ENCODE measurements around the gene GNAI3. TPM values are rescaled to one million over a fixed set of nuclear protein-coding genes. Genes with fewer than 3 reads are reported as not detected.

GNAI3 gene
- total RNA-seq, 1 experiment from 2014 or later = 10.0 TPM

GRCh38 chr1:109634771-109635750 is 86.6 kb downstream of the GNAI3 start:
- Histone ChIP-seq H3K4me2 (no peak overlapping the region), H3K27me3 (ENCODE audit: insufficient read depth, low read depth) (no peaks in the 10 kb centered on the region), H3K36me3 (ENCODE audit: low read depth) (peaks cover 8% of the 10 kb centered on the region), H3F3A (ENCODE audit: insufficient read depth, low read depth) (peaks cover 18% of the 10 kb centered on the region; the same call in 1 of the 2 replicates), H3K4me1 (replicated peaks; ENCODE audit: insufficient read depth) (peaks cover 18% of the 10 kb centered on the region), H3K79me2 (ENCODE audit: low read depth) (no peaks in the 10 kb centered on the region), H2AFZ (no peak overlapping the region), H3K27ac (no peak overlapping the region), H3K9me3 (ENCODE audit: insufficient read depth, low read depth) (no peaks in the 10 kb centered on the region), H4K20me1 (ENCODE audit: insufficient read depth) (no peaks in the 10 kb centered on the region), H3K4me3 (no peak overlapping the region), H3K9me2 (ENCODE audit: insufficient read depth) (no peaks in the 10 kb centered on the region)
- no peak for TF ChIP-seq CTCF (conservative IDR thresholded peaks at IDR 0.05)
- TF ChIP-seq EZH2 (IDR thresholded peaks at IDR 0.05; ENCODE audit: low read depth) = no peak
- ChIA-PET CTCF (interaction anchor here (2.5 kb wide), 1 partner anchor 16 kb away, joined by 6 read pairs; no protein-coding TSS in a partner anchor), POLR2A (ENCODE audit: unreplicated experiment) (interaction anchor here (0.7 kb wide), 1 partner anchor 86 kb away, joined by 6 read pairs; no protein-coding TSS in a partner anchor)
- no TSS peak for BruUV-seq (replicated peaks)
- peak in 1 of 2 experiments; percentile 30 for DNase-seq
- intact Hi-C loops (cut with micrococcal nuclease; ENCODE audit: unreplicated experiment) = no loop called here

- H3K9me3 ChIP-seq (ENCODE audit: insufficient read depth, low read depth) = no peaks in the 10 kb centered on the region
- intact Hi-C loops (cut with micrococcal nuclease; ENCODE audit: unreplicated experiment) = loop anchor here (1.0 kb wide), 2 partner anchors 90 to 348 kb away; partner anchors contain the start of gene AHCYL1
- no peak overlapping the region for H2AFZ ChIP-seq
- peaks cover 18% of the 10 kb centered on the region for H3K4me1 ChIP-seq (replicated peaks; ENCODE audit: insufficient read depth)
- no TSS peak for BruUV-seq (replicated peaks)
- no peaks in the 10 kb centered on the region for H3K9me2 ChIP-seq (ENCODE audit: insufficient read depth)
- H3K4me2 ChIP-seq = peak overlapping the region; percentile 49
- H3F3A ChIP-seq (ENCODE audit: insufficient read depth, low read depth) = peaks cover 18% of the 10 kb centered on the region; the same call in 1 of the 2 replicates
- peaks cover 5% of the 10 kb centered on the region; the same call in 1 of the 2 replicates for H3K36me3 ChIP-seq (ENCODE audit: low read depth)
- H3K27ac ChIP-seq = peak overlapping the region; percentile 52
- no peak for DNase-seq
- POLR2A ChIA-PET (ENCODE audit: unreplicated experiment) = interaction anchor here (0.6 to 0.7 kb wide), 2 partner anchors 87 to 138 kb away, joined by 3 to 6 read pairs; no protein-coding TSS in a partner anchor
- no peak overlapping the region for H3K4me3 ChIP-seq
- H4K20me1 ChIP-seq (ENCODE audit: insufficient read depth) = no peaks in the 10 kb centered on the region
- no peaks in the 10 kb centered on the region for H3K79me2 ChIP-seq (ENCODE audit: low read depth)
- no peaks in the 10 kb centered on the region for H3K27me3 ChIP-seq (ENCODE audit: insufficient read depth, low read depth)
- CTCF ChIA-PET = interaction anchor here (0.6 to 2.5 kb wide), 7 partner anchors 15 to 348 kb away, joined by 3 to 12 read pairs (median 5); no protein-coding TSS in a partner anchor
- no peak for TF ChIP-seq EZH2 (IDR thresholded peaks at IDR 0.05; ENCODE audit: low read depth)
- TF ChIP-seq CTCF (conservative IDR thresholded peaks at IDR 0.05) = no peak
These were observed 87.4 kb downstream of the GNAI3 start for GRCh38 chr1:109635862-109636200.

- H3K4me2 ChIP-seq = peak overlapping the region; percentile 49
- intact Hi-C loops (cut with micrococcal nuclease; ENCODE audit: unreplicated experiment) = loop anchor here (1.0 kb wide), 2 partner anchors 90 to 348 kb away; partner anchors contain the start of gene AHCYL1
- no peaks in the 10 kb centered on the region for H3K9me3 ChIP-seq (ENCODE audit: insufficient read depth, low read depth)
- TF ChIP-seq EZH2 (IDR thresholded peaks at IDR 0.05; ENCODE audit: low read depth) (no peak), CTCF (conservative IDR thresholded peaks at IDR 0.05) (no peak)
- H3K27ac ChIP-seq = peak overlapping the region; percentile 52
- H3K4me1 ChIP-seq (replicated peaks; ENCODE audit: insufficient read depth) = peaks cover 18% of the 10 kb centered on the region
- no peaks in the 10 kb centered on the region for H4K20me1 ChIP-seq (ENCODE audit: insufficient read depth)
- ChIA-PET POLR2A (ENCODE audit: unreplicated experiment) (interaction anchor here (0.5 to 1.0 kb wide), 5 partner anchors 88 to 462 kb away, joined by 3 to 5 read pairs (median 3); partner anchors contain the start of gene GNAI3), CTCF (interaction anchor here (0.6 to 2.5 kb wide), 9 partner anchors 15 to 348 kb away, joined by 3 to 12 read pairs (median 5); partner anchors contain the start of genes AHCYL1 and GNAI3)
- BruUV-seq (replicated peaks) = TSS peak; percentile 33
- peaks cover 18% of the 10 kb centered on the region; the same call in 1 of the 2 replicates for H3F3A ChIP-seq (ENCODE audit: insufficient read depth, low read depth)
- H3K4me3 ChIP-seq = no peak overlapping the region
- peak overlapping the region; percentile 35 for H2AFZ ChIP-seq
- no peaks in the 10 kb centered on the region for H3K9me2 ChIP-seq (ENCODE audit: insufficient read depth)
- no peaks in the 10 kb centered on the region; the same call in 1 of the 2 replicates for H3K36me3 ChIP-seq (ENCODE audit: low read depth)
- no peaks in the 10 kb centered on the region for H3K79me2 ChIP-seq (ENCODE audit: low read depth)
- peak; percentile 63 to 70 for DNase-seq
- H3K27me3 ChIP-seq (ENCODE audit: insufficient read depth, low read depth) = no peaks in the 10 kb centered on the region
These were observed 88.0 kb downstream of the GNAI3 start for GRCh38 chr1:109636201-109636952.

All from PC-9 (cell line).